HTERT RPE-1 (cell line): Measurements from ENCODE around the gene SCPEP1.

Source experiments
- in situ Hi-C: fragments of 300-500 bp; cut with MboI; formaldehyde crosslinking; loops from 4 replicates; pipeline ENCODE4 v1.14.3; 2020; ENCODE audit warnings: low sequenced_read_pairs

SCPEP1 gene

GRCh38 chr17:56994009-56994792 is 16.3 kb downstream of the SCPEP1 start:
- in situ Hi-C loops = no loop called here

DNA sequence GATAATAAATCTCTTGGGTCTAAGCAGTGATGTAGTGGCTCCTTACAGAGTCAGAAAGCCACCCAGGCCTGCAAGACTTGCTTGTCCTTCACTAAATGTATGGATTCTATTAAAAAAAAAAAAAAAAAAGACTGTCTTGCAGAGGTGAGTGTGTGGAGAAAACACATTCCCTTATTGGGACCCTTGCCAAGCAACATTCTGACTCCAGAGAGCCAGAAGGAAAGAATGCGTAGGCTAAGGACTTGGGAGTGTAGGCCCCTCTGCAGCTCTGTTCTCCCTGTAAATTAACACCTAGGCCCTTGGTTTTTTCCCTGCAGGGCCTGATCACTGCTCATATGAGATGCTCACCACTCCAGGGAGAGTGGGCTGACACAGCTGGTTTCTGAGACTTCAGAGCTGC is 17.8 kb downstream of the SCPEP1 start:
- in situ Hi-C loops = no loop called here

DNA sequence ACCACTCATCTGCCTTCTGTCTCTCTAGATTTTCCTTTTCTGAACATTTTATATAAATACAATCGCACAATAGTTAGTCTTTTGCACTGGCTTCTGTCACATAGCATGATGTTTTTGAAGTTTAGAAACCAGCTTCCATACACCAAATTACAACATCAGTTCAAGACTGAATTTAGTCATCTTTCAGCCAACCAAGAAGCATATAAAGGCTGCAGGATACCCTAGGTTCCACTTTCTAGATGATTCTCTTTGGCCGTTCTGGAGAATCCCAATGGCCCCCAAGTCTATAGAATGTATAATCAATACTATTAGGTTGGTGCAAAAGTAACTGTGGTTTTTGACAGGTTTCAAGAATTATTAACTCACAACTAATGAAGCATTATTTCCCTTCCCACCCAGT is 19.4 kb downstream of the SCPEP1 start:
- in situ Hi-C loops = no loop called here

- in situ Hi-C loops = no loop called here
These were observed 23.6 kb downstream of the SCPEP1 start for GRCh38 chr17:57001541-57001940.

GRCh38 chr17:57002904-57003303 is 25.0 kb downstream of the SCPEP1 start:
- in situ Hi-C loops = no loop called here

DNA sequence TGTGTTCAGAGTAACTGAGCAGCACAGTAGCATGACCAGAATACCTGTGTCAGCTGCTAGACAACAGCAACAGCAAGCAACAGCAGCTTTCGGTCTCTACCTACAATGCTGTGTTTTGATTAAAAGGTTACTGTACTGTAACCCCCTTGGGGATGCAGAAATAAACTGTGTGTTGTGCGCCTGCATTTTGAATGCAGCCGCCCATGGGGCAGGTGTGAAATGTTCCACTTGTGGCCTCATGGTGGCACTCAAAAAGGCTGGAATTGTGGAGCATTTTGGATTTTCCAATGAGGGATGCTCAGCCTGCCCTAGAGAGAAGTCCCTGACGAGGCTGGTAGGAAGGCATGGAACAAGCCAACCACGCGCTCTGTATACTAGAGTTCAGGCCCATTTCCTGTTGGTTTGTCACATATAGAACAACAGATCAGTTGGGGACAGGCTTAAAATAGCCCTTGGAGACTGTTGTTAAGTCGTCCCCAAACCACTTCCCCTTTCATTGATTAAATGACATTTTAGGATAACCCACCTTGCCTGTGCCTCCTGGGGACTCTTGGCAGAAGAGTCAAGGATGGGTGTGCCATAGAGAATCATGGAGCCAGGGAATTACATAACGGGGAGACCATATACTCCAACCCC is 27.1 kb downstream of the SCPEP1 start:
- in situ Hi-C loops = no loop called here

DNA sequence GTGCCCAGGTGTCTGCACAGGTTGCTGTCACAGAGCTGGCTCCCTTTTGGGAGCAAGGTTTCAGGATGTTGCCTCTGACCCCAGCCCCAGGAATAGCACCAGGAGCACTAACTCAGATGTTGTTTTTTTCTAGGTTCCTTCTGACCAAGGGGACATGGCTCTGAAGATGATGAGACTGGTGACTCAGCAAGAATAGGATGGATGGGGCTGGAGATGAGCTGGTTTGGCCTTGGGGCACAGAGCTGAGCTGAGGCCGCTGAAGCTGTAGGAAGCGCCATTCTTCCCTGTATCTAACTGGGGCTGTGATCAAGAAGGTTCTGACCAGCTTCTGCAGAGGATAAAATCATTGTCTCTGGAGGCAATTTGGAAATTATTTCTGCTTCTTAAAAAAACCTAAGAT is 28.1 kb downstream of the SCPEP1 start:
- in situ Hi-C loops = no loop called here

GRCh38 chr17:57008958-57009357 is 31.0 kb downstream of the SCPEP1 start:
- in situ Hi-C loops = no loop called here

DNA sequence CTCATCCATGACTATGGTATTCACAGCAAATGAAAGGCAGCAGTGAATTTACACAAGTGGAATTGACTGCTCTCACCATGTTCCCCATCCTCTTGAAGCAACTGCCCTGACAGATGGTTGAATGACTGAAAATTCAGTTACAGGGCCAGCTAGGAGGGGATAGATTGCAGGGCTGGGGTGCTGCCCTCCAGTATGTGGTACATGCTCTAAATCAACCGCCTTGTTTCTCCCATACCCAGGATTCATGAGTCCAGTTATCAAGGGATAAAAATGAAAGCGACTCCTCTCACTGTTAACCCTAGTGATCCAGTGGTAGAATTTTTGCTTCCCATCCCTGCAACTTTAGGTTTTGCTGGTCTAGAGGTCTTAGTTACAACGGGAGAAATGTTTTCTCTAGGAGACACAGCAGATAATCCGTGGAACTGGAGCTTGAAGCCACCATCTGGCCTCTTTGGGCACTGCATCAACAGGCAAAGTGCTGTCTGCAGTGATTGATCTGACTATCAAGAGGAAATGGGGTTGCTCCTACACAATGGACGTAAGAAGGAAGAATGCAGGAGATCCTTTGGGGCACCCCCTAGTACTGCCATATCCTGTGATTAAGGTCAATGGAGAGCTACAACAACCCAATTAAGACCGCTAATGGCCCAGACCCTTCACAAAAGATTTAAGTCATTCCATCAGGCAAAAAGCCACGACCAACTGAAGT is 32.0 kb downstream of the SCPEP1 start:
- in situ Hi-C loops = no loop called here

DNA sequence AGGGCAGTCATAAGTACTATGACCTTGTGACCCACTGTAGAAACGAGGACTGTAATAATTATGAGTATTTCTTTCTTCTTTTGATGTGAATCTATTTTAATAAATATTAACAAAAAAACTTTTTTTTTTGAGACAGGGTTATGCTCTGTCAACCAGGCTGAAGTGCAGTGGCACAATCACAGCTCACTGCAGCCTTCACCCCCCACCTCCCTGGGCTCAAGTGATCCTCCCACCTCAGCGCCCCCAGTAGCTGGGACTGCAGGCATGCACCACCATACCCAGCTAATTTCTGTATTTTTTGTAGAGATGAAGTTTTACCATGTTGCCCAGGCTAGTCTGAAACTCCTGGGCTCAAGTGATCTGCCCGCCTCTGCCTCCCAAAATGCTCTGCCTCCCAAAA is 32.6 kb downstream of the SCPEP1 start:
- in situ Hi-C loops = no loop called here

DNA sequence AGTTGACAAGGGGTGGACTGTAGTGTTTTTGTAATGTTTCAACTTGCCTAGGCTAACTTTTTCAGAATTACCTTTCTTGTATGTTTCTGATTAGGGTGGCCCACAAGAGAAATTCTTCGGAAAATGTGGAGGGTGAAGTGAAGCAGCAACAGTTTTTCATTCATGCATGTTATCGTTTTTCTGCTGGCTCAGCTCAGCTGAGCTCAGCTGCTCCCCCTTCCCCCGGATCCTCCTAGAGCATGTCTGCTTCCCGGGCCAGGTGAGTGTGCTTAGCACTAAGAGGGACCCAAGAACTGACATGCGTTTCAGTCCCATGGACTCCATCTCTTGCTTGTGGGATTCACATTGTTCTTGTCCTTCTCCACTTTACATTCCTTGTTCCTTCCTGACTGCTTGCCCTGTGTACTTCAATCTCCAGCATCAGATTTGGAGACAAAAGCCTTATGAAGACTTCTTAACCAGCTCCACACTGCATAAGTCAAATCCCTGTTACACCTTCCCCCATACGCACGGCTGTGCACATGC is 33.6 kb downstream of the SCPEP1 start:
- in situ Hi-C loops = no loop called here

DNA sequence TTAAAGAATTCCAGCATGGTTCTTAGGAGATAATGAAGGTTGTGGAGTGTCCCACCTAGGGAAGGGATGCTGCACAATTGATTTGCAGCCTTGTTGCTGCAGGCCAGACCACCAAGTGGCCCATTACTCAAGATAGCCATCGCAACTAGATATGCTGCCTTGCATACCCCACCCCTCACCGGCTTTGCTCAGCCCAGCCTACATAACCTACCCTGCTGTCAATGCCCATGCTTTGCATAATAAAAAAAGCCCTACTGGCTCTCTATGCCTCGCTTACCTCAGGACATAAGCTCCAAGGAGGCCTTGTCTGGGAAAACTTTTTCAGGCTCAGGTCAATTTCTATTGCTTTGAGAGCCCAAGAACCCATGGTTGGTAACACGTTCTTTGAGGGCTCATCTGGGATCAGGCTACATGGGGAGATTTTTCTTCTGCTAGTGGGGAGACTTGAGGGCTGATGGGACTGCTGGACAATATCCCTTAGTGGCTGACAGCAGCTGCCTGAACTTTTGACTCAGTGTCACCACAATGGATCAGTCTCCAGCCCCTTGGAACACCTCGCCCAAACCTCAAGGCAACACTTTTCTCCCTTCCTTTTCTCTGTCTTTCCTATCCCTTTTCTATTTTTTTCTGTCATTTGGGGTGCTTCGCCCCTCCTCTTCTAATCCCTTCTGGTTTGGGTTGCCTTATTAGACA is 38.3 kb downstream of the SCPEP1 start:
- in situ Hi-C loops = no loop called here

DNA sequence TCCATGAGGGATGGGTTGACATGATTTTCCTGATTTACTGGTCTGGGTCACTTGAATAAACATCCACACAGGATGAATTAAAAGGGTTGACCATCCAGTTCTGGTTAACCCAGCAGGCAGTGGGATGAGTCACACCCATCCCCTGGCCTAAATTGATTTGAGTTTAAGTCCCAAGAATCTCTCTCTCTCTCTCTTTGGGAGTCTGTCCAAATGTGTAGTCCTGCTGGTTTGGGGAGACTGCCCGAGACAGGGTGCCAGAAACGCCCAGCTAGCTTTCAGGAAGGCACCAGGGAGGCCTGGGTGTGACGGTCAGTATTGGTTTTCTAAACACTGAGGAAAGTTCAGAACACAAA is 38.8 kb downstream of the SCPEP1 start:
- in situ Hi-C loops = no loop called here

DNA sequence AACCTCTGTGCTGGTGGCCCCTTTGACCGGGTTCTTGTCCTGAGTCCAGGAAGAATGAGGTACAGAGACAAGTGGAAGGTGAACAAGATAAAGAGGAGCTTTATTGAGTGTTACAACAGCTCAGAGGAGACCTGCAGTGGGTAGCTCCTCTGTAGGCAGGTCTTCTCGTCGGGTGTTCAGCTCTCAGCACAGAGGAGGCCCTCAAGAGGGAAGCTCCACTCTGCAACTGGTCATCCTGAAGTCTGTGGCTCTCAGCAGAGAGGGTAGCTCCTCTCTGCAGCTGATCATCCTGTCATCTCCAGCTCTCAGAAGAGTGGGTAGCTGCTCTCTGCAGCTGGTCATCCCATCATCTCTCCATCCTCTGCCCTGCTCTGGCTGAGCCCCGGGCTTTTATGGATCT is 39.7 kb downstream of the SCPEP1 start:
- in situ Hi-C loops = no loop called here

GRCh38 chr17:57020208-57020607 is 42.3 kb downstream of the SCPEP1 start:
- in situ Hi-C loops = no loop called here

DNA sequence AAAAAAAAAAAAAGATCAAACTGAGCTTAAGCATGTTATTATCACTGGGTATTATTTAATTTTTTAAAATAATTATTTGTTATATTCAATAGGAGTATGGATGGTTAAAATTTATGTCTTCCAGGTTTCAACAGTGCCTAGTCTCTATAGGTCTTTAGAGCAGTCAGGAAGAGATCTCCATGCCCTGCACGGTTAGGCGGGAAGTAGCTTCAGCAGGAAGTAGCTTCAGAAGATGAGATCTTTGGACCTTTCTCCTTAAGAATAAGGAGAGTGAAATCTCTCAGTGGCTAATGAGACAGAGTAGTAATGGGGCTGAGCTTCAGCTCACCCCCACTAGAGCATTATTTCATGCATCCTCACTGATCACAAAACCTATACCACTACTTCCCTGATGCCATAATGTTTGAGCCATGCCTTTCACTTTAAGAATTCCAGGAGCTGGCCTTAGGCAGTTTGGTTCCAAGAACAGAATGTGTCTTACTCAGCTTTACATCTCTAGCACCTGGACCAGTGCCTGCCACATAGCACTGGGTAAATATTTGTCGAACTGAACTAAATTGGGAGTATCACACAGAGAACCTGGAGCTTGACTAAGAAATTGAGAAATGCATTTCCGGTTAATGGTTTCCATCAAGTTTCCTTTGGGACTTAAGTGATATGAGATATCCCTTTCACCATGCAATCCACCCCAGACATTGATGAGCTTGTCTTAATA is 43.5 kb downstream of the SCPEP1 start:
- in situ Hi-C loops = no loop called here

GRCh38 chr17:57025876-57026275 is 47.9 kb downstream of the SCPEP1 start:
- in situ Hi-C loops = no loop called here

DNA sequence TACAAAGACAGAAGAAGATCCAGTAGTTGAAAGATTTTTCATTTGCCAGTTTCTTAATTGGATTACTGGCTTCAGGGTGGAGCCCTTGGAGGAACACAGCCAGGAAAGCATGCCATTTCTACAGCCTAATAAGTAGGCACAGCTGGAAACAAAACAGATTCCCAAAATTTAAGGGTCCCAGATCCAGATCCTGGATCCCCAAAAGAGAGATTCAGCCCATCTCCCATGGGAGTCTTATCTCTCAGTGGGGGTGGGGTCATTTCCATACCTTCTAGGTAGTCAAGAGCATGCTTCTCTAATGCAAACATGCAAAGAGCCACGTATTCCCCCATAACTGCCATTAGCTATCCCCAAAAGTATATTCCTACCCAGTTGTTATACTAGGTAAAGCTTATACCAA is 49.9 kb downstream of the SCPEP1 start:
- in situ Hi-C loops = no loop called here

GRCh38 chr17:57032343-57032742 is 54.4 kb downstream of the SCPEP1 start:
- in situ Hi-C loops = no loop called here

DNA sequence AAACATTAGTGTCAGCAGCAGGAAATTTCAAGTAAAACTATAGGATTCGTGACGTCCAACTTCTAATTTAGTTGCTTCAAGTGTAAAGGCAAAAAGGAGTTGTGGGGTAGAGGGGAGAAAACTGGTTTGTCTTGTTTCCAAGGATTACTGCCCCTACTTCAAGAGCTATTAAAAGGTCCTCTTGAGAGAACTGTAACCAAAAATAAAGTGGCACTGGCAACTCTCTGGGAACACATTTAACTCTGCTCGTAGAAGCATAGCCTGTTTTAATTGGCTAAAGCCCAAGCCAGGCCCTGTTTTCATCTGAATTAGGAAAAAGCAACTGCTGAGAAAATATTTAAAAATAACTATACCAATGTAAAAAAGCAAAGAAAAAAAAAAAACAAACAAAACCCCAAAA is 55.4 kb downstream of the SCPEP1 start:
- in situ Hi-C loops = no loop called here
